Endodermal cell (in vitro differentiated cells): ENCODE results near the gene ESR1. TPM values are rescaled to one million over a fixed set of nuclear protein-coding genes. Genes with fewer than 3 reads are reported as not detected.

Experiments
- DNase-seq: peaks from one replicate; pipeline ENCODE4 v3.0.0-alpha.2; 2017
- H3K27ac ChIP-seq: 2 replicates; pipeline ENCODE4 v1.5.1; 2013; ENCODE audit warnings: mild to moderate bottlenecking, low read depth, low read length, moderate library complexity
- H3K27me3 ChIP-seq: 2 replicates; pipeline ENCODE4 v1.6.1; 2013; ENCODE audit warnings: mild to moderate bottlenecking, low read length, moderate library complexity; ENCODE audit not compliant: insufficient read depth, control insufficient read depth, poor library complexity, severe bottlenecking
- H3K36me3 ChIP-seq: 2 replicates; pipeline ENCODE4 v1.7.0; 2013; ENCODE audit warnings: mild to moderate bottlenecking, low read length, moderate library complexity; ENCODE audit not compliant: control insufficient read depth, insufficient read depth
- H3K4me1 ChIP-seq: one replicate; pipeline ENCODE4 v1.7.0; 2013; ENCODE audit warnings: low read length; ENCODE audit not compliant: control insufficient read depth, insufficient read depth
- H3K4me3 ChIP-seq: 2 replicates; pipeline ENCODE4 v1.5.1; 2013; ENCODE audit warnings: mild to moderate bottlenecking, low read length, moderate library complexity
- H3K9ac ChIP-seq: 2 replicates; pipeline ENCODE4 v1.6.1; 2013; ENCODE audit warnings: mild to moderate bottlenecking, low read length, moderate library complexity; ENCODE audit not compliant: poor library complexity, severe bottlenecking; ENCODE audit errors: extremely low read depth
- H3K9me3 ChIP-seq: 2 replicates; pipeline ENCODE4 v1.6.1; 2013; ENCODE audit warnings: mild to moderate bottlenecking, low read length, moderate library complexity; ENCODE audit not compliant: control insufficient read depth
- H3K27ac Mint-ChIP-seq: 2 replicates; pipeline ENCODE4 v1.8.0; 2020; ENCODE audit warnings: mixed read lengths
- H3K27me3 Mint-ChIP-seq: 2 replicates; pipeline ENCODE4 v1.8.0; 2021; ENCODE audit warnings: mild to moderate bottlenecking, mixed read lengths; ENCODE audit not compliant: insufficient read depth
- H3K36me3 Mint-ChIP-seq: 2 replicates; pipeline ENCODE4 v1.8.0; 2020; ENCODE audit warnings: low read depth, mixed read lengths
- H3K4me1 Mint-ChIP-seq: 2 replicates; pipeline ENCODE4 v1.8.0; 2020; ENCODE audit warnings: mixed read lengths
- H3K4me3 Mint-ChIP-seq: 2 replicates; pipeline ENCODE4 v1.8.0; 2020; ENCODE audit warnings: mild to moderate bottlenecking, moderate library complexity, mixed read lengths
- H3K9me3 Mint-ChIP-seq: 2 replicates; pipeline ENCODE4 v1.8.0; 2020; ENCODE audit warnings: mild to moderate bottlenecking, mixed read lengths
- WGBS, 2 experiments: methylation state at CpG; one replicate each; pipeline versions ENCODE4 v1.1.5 to v1.1.7; 2013; ENCODE audit warnings: missing lambda C conversion rate in 2 of 2, mixed read lengths in 1 of 2; ENCODE audit not compliant: insufficient coverage in 1 of 2, insufficient read length in 1 of 2; 5-methylcytosine and 5-hydroxymethylcytosine counted together
- total RNA-seq, 2 donors: library from RNA; stranded (reverse); fragmentation: NEBNext Ultra II Directional in 1 of 2; extraction: Animal tissue kit (Norgen Biotek cat#: 25700) in 1 of 2; gene quantifications; 2 replicates in 1 of 2; 3 replicates in 1 of 2; pipeline ENCODE4 v1.2.1, GENCODE V29; 2021
- TF ChIP-seq, protein P1 (sequence below): fragments of 200-600 bp; sonication (generic); conservative IDR thresholded peaks from 2 replicates; pipeline ENCODE4 v1.5.0; 2021; ENCODE audit warnings: antibody characterized with exemption, mild to moderate bottlenecking

The ESR1 gene
- total RNA-seq, 2 donors from 2014 or later: not detected

DNA sequence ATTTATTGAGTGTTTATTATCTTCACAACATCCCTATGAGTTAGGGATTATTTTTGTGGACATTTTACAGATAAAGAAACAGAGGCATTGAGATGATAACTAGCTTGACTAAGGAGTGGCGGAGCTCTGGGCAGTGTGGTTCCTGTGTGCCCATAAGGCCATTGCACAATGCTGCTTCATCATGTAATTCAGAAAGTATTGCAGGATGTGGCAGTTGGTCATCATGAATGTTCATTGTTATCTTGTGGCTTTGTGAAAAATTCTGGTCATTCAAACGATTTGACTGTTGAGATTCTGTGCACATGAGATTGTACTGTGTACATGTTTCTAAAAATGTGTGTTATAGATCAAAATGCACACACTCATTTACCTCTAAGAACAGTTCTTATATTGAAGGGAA, 150.8 kb downstream of the ESR1 start:
- Histone ChIP-seq H3K36me3 (no peaks in the 10 kb centered on the region), H3K9me3 (no peaks in the 10 kb centered on the region), H3K27me3 (no peaks in the 10 kb centered on the region), H3K4me3 (no peak overlapping the region), H3K27ac (no peak overlapping the region), H3K4me1 (no peaks in the 10 kb centered on the region), H3K9ac (no peak overlapping the region)
- no peaks in the 10 kb centered on the region for H3K36me3 Mint-ChIP-seq
- no peaks in the 10 kb centered on the region for H3K27me3 Mint-ChIP-seq
- no peak overlapping the region for H3K27ac Mint-ChIP-seq
- no peaks in the 10 kb centered on the region for H3K9me3 Mint-ChIP-seq
- 92 to 100% methylated on average over 1 to 2 of the region's 2 CpGs for WGBS, 2 experiments
- peaks cover 6% of the 10 kb centered on the region for H3K4me1 Mint-ChIP-seq
- no peak overlapping the region for H3K4me3 Mint-ChIP-seq
- TF ChIP-seq, protein P1, sequence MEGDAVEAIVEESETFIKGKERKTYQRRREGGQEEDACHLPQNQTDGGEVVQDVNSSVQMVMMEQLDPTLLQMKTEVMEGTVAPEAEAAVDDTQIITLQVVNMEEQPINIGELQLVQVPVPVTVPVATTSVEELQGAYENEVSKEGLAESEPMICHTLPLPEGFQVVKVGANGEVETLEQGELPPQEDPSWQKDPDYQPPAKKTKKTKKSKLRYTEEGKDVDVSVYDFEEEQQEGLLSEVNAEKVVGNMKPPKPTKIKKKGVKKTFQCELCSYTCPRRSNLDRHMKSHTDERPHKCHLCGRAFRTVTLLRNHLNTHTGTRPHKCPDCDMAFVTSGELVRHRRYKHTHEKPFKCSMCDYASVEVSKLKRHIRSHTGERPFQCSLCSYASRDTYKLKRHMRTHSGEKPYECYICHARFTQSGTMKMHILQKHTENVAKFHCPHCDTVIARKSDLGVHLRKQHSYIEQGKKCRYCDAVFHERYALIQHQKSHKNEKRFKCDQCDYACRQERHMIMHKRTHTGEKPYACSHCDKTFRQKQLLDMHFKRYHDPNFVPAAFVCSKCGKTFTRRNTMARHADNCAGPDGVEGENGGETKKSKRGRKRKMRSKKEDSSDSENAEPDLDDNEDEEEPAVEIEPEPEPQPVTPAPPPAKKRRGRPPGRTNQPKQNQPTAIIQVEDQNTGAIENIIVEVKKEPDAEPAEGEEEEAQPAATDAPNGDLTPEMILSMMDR: no peak
- no peak for DNase-seq

DNA sequence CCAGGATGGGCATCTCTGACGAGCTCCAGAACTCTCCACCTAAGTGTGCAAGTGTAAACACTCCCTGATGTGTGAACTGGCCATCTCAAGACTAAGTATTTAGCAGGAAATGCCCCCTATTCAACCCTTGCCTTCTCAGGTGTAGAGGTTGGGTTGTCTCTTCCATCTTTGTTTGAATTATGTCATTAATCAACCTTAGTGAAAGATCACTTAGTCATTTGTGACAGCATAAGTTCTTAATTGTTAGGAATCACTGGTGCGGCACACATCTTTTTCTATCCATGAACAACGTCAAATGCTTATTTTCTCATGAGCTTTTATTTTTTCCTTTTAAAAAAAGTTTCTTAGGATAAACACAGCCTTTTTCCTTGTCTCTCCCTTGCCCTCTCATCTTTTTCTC, 151.6 kb downstream of the ESR1 start:
- no peak overlapping the region for H3K9ac ChIP-seq
- H3K4me3 ChIP-seq: no peak overlapping the region
- DNase-seq: no peak
- TF ChIP-seq, protein P1: no peak
- Mint-ChIP-seq H3K36me3 (no peaks in the 10 kb centered on the region), H3K27ac (no peak overlapping the region), H3K4me1 (peaks cover 9% of the 10 kb centered on the region), H3K27me3 (no peaks in the 10 kb centered on the region), H3K4me3 (no peak overlapping the region), H3K9me3 (no peaks in the 10 kb centered on the region)
- no peaks in the 10 kb centered on the region for H3K36me3 ChIP-seq
- H3K27ac ChIP-seq: no peak overlapping the region
- 84 to 94% methylated on average over 2 to 3 of the region's 3 CpGs for WGBS, 2 experiments
- no peaks in the 10 kb centered on the region for H3K27me3 ChIP-seq
- no peaks in the 10 kb centered on the region for H3K9me3 ChIP-seq
- no peaks in the 10 kb centered on the region for H3K4me1 ChIP-seq

DNA sequence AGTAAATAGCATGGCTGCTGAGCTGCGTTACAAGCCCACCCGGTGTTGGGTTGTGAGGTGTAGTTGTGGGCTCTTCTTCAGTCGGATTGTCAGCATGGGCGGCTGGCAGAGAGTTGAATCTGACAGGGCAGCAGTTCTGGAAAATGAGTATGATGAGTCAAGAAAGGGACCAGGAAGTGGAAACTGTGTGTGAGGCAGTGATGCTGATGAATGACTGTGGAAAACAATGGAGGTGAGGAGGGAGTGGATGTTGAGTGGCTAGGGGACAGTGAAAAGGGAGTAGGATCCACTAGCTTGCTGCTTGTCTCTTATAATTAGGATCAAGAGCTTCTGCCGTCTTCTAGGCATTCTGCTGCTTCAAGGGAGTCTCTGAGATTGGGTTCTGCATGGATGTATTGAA, 154.3 kb downstream of the ESR1 start:
- H3K4me3 ChIP-seq: no peak overlapping the region
- Mint-ChIP-seq H3K4me3 (no peak overlapping the region), H3K36me3 (no peaks in the 10 kb centered on the region), H3K27ac (no peak overlapping the region), H3K9me3 (no peaks in the 10 kb centered on the region), H3K27me3 (no peaks in the 10 kb centered on the region), H3K4me1 (peaks cover 9% of the 10 kb centered on the region)
- no peak overlapping the region for H3K27ac ChIP-seq
- DNase-seq: no peak
- 75 to 96% methylated on average over 3 to 5 of the region's 5 CpGs for WGBS, 2 experiments
- no peak overlapping the region for H3K9ac ChIP-seq
- no peaks in the 10 kb centered on the region for H3K4me1 ChIP-seq
- TF ChIP-seq, protein P1: no peak
- no peaks in the 10 kb centered on the region for H3K36me3 ChIP-seq
- H3K27me3 ChIP-seq: no peaks in the 10 kb centered on the region
- H3K9me3 ChIP-seq: no peaks in the 10 kb centered on the region
